HL-60 (cell line): ENCODE measurements around the gene CFAP44.

Experiments
- GABPA ChIP-seq: IDR thresholded peaks from 2 replicates; pipeline ENCODE4 v1.6.1; 2012; ENCODE audit warnings: low read depth
- POLR2AphosphoS5 ChIP-seq: IDR thresholded peaks from 2 replicates; pipeline ENCODE4 v1.6.1; 2012; ENCODE audit warnings: low read depth
- SPI1 ChIP-seq: IDR thresholded peaks from 2 replicates; pipeline ENCODE4 v1.6.1; 2012; ENCODE audit warnings: low read depth, mild to moderate bottlenecking, borderline replicate concordance
- TF ChIP-seq, protein P1 (sequence below): IDR thresholded peaks from one replicate; pipeline ENCODE4 v1.5.1; 2011; ENCODE audit warnings: low read length, control low read depth, inconsistent platforms; ENCODE audit not compliant: insufficient read depth
- TF ChIP-seq, protein P2 (sequence below): IDR thresholded peaks from 2 replicates; pipeline ENCODE4 v1.6.1; 2012; ENCODE audit warnings: low read depth; ENCODE audit not compliant: insufficient replicate concordance

DNA sequence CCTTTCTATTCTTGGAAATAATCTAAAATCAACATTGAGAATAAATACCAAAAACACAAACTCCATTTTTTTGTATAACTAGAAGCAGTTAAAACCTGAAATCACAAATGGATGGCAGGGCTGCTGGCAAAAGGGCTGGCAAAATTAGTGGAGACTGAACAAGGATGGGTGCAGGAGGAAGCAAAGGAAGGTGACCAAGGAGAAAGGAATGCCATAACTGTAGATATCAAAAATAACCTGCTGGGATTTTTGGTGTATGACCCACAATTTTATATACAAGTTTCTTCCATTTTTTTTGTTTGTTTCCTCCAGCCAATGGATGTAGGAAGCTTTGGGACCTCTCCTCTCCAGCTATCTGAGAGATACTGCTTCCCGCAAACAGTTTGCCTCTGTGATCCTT, 12.7 kb downstream of the CFAP44 start:
- TF ChIP-seq, protein P1, sequence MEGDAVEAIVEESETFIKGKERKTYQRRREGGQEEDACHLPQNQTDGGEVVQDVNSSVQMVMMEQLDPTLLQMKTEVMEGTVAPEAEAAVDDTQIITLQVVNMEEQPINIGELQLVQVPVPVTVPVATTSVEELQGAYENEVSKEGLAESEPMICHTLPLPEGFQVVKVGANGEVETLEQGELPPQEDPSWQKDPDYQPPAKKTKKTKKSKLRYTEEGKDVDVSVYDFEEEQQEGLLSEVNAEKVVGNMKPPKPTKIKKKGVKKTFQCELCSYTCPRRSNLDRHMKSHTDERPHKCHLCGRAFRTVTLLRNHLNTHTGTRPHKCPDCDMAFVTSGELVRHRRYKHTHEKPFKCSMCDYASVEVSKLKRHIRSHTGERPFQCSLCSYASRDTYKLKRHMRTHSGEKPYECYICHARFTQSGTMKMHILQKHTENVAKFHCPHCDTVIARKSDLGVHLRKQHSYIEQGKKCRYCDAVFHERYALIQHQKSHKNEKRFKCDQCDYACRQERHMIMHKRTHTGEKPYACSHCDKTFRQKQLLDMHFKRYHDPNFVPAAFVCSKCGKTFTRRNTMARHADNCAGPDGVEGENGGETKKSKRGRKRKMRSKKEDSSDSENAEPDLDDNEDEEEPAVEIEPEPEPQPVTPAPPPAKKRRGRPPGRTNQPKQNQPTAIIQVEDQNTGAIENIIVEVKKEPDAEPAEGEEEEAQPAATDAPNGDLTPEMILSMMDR = no peak
- TF ChIP-seq, protein P2, sequence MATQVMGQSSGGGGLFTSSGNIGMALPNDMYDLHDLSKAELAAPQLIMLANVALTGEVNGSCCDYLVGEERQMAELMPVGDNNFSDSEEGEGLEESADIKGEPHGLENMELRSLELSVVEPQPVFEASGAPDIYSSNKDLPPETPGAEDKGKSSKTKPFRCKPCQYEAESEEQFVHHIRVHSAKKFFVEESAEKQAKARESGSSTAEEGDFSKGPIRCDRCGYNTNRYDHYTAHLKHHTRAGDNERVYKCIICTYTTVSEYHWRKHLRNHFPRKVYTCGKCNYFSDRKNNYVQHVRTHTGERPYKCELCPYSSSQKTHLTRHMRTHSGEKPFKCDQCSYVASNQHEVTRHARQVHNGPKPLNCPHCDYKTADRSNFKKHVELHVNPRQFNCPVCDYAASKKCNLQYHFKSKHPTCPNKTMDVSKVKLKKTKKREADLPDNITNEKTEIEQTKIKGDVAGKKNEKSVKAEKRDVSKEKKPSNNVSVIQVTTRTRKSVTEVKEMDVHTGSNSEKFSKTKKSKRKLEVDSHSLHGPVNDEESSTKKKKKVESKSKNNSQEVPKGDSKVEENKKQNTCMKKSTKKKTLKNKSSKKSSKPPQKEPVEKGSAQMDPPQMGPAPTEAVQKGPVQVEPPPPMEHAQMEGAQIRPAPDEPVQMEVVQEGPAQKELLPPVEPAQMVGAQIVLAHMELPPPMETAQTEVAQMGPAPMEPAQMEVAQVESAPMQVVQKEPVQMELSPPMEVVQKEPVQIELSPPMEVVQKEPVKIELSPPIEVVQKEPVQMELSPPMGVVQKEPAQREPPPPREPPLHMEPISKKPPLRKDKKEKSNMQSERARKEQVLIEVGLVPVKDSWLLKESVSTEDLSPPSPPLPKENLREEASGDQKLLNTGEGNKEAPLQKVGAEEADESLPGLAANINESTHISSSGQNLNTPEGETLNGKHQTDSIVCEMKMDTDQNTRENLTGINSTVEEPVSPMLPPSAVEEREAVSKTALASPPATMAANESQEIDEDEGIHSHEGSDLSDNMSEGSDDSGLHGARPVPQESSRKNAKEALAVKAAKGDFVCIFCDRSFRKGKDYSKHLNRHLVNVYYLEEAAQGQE = no peak
- TF ChIP-seq POLR2AphosphoS5 = no peak
- no peak for TF ChIP-seq GABPA
- no peak for TF ChIP-seq SPI1
